Measurements from ENCODE around the gene MAP1LC3B.
A peak's percentile ranks its signal among the peaks of the same experiment; 100 is the strongest.

MAP1LC3B gene

GRCh38 chr16:87409781-87410180 is 17.6 kb downstream of the MAP1LC3B start:
- DNase-seq (ENCODE audit: low read depth): no peak

- no peak for DNase-seq (ENCODE audit: low read depth)
Measured at GRCh38 chr16:87410530-87410929, 18.4 kb downstream of the MAP1LC3B start.

- DNase-seq (ENCODE audit: low read depth): no peak
Measured at GRCh38 chr16:87410968-87411367, 18.8 kb downstream of the MAP1LC3B start.

DNA sequence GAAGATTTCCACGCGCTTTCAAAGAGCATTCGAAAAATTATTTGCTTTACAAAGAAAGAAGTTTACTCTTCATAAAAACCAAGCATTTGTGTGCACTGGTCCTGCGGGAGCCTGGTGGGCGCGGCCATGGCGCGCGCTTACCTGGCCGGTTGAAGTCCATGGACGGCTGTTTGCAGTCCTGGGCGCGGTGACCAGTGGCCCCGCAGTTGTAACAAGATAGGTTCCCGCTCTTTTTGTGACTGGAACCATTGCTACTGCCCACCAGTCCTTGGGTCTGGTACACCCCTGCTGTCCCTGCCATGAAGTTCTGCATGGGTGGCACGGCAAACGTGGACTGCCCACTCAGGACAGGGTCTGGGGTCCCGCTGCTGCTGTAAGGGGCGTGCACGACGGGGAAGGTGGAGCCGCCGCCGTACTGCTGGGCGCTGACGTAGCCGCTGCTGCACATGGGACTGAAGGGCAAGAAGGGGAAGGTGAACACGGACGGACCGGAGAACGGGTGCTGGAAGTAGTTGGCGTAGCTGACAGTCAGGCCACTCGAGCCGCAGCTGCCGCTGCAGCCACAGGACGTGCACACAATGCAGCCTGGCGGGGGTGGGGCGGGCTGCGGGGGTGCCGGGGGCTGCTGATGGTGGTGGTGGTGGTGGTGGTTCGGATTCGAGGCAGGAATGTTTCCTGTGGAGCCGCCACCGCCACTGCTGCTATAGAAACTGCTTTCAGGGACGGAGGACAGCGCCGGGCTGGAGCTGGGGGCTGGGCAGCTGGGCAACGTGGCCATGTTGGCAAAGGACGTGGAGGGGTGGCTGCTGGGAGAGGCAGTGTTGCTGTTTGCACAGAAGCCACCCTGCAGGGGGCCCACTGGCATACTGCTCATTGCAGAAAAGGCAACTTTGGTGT is 19.5 kb downstream of the MAP1LC3B start:
- DNase-seq (ENCODE audit: low read depth): no peak

GRCh38 chr16:87412371-87412995 is 20.3 kb downstream of the MAP1LC3B start:
- no peak for DNase-seq (ENCODE audit: low read depth)

- DNase-seq (ENCODE audit: low read depth): no peak
Measured at GRCh38 chr16:87412996-87413421, 20.9 kb downstream of the MAP1LC3B start.

GRCh38 chr16:87414251-87414680 is 22.1 kb downstream of the MAP1LC3B start:
- peak; percentile 48 for DNase-seq (ENCODE audit: low read depth)

DNA sequence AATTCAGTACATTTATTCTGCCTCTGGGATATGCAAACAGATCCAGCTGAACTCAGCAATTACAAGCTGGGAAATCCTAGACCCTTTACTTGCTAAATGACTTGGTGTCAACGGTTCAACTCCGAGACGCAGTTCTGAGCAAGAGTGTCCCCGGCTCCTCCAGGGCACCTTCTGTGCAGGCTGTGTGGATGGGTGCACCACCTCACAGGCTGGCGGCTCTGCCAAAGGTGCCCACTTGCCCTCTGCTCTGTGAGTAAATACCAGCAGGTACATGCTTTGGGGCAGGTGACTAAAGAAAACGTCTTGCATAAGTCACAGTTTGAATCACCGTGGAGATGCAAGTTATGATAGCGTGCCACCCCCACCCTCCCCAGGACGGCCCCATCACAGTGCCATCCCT is 23.3 kb downstream of the MAP1LC3B start:
- DNase-seq (ENCODE audit: low read depth): no peak

DNA sequence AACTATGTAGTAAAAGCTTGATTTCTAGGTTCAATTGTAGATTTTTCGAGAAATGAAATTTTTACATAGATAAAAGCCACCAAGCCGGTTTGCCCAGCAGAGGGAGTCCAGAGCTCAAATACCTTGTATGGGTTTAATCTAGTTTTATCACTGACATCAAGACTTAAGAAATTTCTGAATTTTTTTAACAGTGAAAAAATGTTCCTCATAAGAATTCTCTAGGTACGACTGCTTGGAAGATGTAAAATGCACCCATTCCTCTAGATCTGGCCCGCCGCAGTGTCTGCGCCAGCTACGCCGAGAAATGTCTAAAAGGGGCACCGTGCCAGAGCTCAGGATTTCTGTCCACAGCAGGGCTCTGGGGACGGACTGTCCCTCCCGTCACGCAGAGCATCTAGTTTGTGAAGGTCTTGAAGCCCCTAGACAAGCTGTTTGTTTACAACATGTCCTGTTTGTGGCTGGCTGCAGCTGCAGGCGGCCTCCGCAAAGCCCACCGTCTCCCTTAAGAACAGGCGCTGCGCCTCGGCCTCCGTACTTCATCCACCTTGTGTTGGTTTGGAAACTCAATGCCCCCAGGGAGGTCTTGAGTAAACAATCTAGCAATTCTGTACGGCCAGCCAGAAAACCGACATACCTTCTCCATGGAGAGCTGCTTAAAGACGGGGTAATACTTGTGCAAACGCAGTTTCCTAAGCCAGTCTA is 24.8 kb downstream of the MAP1LC3B start:
- peak; percentile 78 for DNase-seq (ENCODE audit: low read depth)

- no peak for DNase-seq (ENCODE audit: low read depth)
Measured at GRCh38 chr16:87417528-87417910, 25.4 kb downstream of the MAP1LC3B start.

- no peak for DNase-seq (ENCODE audit: low read depth)
Measured at GRCh38 chr16:87418216-87418615, 26.1 kb downstream of the MAP1LC3B start.

DNA sequence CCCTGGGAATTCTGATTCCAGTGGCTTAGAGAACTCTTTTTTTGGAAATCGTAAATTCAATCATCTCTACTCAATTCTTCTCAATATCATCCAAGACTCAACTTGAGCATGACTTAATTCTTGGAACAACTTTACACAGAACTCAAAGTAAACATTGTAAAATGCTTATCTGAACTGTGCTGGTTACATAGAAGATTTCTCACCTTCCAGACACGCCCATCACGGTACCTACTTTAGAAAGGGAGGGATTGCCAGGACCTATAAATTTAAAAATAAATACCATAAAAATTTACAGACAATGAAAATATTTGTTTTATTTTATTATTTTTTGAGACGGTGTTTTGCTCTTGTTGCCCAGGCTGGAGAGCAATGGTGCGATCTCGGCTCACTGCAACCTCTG is 26.5 kb downstream of the MAP1LC3B start:
- DNase-seq (ENCODE audit: low read depth): no peak

DNA sequence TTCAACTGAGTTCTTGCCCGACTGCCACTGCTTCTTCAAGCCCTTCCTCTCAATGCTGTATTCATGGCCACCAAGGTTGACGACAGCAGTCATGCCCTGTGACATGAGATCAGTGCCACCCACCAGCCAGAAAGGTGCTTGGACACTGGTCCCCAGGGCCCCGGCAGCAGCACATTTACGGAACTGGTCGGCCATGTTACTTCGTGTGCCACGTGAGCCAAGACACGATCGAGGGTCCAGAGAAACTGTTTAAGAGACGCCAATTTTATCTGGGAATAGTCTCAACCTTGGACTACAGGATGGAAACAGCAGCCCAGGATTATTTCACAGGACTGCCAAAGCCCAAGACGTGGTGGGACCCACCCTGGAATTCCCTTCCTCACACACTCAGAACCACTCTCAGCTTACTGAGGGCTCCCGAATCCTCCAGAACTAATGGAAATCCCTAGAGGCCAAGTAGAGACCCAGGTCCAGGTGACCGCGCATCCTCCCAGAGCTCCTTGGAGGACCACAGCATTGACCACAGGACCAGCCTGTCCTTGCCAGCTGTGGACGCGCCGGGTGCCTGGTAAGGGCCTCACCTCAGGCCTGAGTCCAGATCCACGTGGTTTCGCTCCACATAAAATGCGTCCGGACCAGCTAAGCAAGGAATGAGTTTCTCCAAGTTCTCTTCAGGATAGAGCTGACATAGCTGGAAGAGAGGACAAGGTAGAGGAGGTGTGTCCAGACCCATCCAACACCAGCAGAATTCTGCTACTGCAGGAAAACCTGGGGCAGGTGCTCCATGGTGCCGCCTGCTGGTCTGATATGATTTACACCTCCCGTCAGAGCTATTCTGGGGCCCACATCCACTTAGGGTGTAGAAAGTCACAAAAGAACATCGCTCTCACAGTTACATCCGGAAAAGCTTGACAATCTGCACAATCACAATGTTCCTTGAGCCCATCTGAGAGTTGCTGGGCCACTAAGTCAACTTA is 28.2 kb downstream of the MAP1LC3B start:
- no peak for DNase-seq (ENCODE audit: low read depth)

DNA sequence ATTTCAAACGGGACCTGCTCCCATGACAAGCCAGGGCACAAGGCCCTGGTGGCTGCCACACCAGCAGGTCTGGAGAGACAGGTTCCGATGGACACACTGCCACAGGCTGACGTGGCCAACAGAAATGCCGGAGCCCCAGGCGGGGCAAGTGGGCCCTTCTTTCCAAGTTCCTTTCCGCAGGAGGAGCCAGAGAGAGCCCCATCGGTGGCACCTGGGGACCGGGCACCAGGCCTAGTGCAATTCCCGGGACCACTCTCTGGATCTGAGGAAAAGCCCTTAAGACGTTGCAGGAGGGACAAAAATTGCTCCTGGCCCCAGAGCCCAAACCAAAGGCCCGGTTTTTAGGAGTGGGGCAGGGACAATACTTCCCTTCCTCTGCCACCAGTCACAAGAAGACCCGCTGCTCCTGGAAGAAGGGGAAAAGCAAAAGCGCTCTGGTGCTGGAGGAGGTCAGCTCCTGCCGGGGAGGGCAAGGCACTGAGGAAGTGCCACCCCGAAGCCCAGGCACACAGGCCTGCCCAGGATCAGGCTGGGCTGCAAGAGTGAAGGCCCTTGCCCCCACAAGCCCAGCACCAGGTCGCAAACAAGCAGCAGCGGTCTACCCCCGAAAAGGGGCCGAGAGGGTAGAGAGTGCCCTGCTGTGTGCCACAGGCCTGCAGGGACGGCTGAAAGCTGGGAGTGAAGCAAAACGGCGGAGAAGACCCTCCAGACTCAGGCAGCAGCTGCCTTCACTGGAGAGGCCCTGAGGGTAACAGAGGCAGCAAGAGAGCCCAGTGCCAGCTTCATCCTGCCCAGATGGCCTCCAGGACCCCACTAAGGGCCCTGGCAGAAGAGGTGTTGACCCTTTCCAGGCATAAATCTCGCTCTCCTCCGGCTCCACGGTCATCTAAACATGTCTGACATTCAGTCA is 29.1 kb downstream of the MAP1LC3B start:
- no peak for DNase-seq (ENCODE audit: low read depth)

GRCh38 chr16:87422106-87422505 is 30.0 kb downstream of the MAP1LC3B start:
- DNase-seq (ENCODE audit: low read depth): no peak

- DNase-seq (ENCODE audit: low read depth): no peak
Measured at GRCh38 chr16:87423429-87423828, 31.3 kb downstream of the MAP1LC3B start.

GRCh38 chr16:87424266-87424665 is 32.1 kb downstream of the MAP1LC3B start:
- no peak for DNase-seq (ENCODE audit: low read depth)

GRCh38 chr16:87425941-87426340 is 33.8 kb downstream of the MAP1LC3B start:
- no peak for DNase-seq (ENCODE audit: low read depth)

DNA sequence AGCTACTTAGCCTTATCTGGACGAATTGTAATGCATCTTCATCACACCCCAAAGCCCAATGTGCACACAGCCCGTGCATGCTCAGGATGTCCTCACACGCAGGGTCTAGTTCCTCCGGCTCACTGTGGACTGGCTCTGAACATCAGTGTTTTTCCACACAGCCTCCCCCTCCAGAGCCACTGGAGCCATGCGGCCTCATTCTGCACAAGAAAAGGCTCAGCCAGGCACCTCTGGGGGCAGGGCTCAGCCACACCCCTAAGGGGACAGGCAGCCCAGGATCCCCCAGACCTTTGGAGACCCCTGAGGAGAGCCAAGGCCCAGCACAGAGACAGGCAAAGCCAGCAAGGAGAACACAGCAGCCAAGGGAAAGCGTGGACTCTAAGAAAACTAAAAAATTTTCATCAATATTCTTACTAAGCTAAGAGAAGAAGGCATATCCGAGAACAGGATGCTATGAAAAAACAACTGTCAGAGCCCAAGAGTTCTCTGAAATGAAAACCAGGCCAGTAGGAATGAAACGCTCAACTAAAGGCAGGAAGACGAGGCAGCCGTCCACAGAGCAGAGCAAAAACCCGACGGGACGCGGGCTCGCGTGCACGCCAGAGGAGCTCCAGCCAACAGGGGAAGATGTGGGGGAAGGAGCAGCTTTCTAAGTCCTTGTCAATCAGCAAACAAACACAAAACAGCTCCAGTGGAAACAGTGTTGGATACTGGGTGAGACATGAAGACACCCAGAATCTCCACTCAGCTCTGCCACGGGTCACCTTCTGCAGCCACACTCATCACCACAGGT is 34.5 kb downstream of the MAP1LC3B start:
- DNase-seq (ENCODE audit: low read depth): no peak

DNA sequence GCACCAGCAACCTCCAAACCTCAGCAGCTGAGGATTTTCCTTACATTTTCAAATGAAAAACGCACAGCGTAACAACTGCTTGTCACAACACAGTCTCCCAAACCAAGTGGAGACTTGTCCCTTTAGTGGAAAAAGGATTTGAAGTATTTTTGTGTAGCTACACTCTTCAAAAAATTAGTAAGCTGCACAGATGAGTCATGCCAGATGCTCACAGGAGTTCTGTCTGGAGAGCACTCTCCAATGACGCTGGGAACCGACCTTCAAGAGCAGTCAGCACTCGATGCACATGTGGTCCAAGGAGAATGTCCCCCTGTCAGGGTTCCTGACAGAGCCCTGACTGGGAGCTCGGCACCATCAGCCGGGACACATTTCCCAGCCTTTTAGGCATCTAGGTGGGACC is 39.8 kb downstream of the MAP1LC3B start:
- DNase-seq (ENCODE audit: low read depth): peak; percentile 85
